ENCODE data around the gene DDIT3.

DNA sequence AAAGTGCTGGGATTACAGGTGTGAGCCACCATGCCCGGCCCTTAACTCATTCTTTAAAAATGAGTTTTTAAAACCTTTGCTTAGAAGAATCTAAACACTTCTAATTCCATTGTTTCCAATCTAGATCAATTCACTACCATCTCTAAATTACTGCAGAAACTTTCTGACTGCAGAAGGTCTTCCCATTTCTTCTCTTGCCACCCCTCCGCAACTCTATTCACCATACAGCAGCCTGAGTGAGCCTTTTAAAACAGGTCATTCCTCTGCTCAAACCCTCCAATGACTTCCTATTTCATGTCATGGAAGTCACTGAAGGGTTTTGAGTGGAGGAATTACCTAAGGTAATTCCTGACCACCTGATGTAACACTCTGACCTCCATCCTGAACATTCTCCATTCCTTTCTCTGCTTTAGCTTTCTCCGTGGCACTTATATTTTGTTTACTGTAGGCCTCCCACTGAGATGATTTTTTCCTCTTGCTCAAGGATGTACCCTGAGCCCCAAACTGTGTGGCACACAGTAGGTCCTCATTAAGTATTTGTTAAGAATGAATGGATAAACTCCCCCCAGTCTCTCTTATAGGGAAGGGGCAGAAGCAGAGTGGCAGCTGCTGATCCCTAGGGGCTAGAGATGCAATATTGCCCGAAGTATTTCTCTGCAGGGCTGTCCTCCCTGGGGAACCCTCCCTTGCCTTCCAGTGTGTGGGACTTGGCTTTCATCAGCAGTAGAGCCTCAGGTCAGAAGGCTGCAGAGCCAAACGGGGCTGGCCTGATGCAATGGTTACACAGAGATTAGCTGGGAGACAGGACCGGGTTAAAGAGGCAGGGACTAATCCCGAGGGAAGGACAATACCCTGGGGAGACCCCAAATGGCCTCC is 1.2 kb downstream of the DDIT3 start:
- no peak for TF ChIP-seq POLR2A (IDR thresholded peaks at IDR 0.05; ENCODE audit: extremely low read depth, insufficient read length)
- TF ChIP-seq, protein P1, sequence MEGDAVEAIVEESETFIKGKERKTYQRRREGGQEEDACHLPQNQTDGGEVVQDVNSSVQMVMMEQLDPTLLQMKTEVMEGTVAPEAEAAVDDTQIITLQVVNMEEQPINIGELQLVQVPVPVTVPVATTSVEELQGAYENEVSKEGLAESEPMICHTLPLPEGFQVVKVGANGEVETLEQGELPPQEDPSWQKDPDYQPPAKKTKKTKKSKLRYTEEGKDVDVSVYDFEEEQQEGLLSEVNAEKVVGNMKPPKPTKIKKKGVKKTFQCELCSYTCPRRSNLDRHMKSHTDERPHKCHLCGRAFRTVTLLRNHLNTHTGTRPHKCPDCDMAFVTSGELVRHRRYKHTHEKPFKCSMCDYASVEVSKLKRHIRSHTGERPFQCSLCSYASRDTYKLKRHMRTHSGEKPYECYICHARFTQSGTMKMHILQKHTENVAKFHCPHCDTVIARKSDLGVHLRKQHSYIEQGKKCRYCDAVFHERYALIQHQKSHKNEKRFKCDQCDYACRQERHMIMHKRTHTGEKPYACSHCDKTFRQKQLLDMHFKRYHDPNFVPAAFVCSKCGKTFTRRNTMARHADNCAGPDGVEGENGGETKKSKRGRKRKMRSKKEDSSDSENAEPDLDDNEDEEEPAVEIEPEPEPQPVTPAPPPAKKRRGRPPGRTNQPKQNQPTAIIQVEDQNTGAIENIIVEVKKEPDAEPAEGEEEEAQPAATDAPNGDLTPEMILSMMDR (IDR thresholded peaks at IDR 0.05; ENCODE audit: low read depth, low read length): no peak
- TF ChIP-seq, protein P2, sequence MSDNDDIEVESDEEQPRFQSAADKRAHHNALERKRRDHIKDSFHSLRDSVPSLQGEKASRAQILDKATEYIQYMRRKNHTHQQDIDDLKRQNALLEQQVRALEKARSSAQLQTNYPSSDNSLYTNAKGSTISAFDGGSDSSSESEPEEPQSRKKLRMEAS (IDR thresholded peaks at IDR 0.05; ENCODE audit: low read depth, low read length): peak; percentile 27; the same call in 1 of the 2 replicates

All from NB4 (cell line).